Measurements from ENCODE around the gene ABR.

Gene ABR

GRCh38 chr17:1070411-1070810 lies 109.4 kb downstream of the ABR start:
- H3K4me3 ChIP-seq (replicated peaks; ENCODE audit: insufficient read depth, low read length), result no peak overlapping the region
- TF ChIP-seq CTCF (IDR thresholded peaks at IDR 0.05; ENCODE audit: insufficient read depth, low read length) (no peak), GABPA (IDR thresholded peaks at IDR 0.05; ENCODE audit: low read depth) (no peak), SPI1 (IDR thresholded peaks at IDR 0.05; ENCODE audit: borderline replicate concordance, low read depth) (no peak), POLR2AphosphoS5 (IDR thresholded peaks at IDR 0.05; ENCODE audit: low read depth) (no peak)
- TF ChIP-seq, protein P1, sequence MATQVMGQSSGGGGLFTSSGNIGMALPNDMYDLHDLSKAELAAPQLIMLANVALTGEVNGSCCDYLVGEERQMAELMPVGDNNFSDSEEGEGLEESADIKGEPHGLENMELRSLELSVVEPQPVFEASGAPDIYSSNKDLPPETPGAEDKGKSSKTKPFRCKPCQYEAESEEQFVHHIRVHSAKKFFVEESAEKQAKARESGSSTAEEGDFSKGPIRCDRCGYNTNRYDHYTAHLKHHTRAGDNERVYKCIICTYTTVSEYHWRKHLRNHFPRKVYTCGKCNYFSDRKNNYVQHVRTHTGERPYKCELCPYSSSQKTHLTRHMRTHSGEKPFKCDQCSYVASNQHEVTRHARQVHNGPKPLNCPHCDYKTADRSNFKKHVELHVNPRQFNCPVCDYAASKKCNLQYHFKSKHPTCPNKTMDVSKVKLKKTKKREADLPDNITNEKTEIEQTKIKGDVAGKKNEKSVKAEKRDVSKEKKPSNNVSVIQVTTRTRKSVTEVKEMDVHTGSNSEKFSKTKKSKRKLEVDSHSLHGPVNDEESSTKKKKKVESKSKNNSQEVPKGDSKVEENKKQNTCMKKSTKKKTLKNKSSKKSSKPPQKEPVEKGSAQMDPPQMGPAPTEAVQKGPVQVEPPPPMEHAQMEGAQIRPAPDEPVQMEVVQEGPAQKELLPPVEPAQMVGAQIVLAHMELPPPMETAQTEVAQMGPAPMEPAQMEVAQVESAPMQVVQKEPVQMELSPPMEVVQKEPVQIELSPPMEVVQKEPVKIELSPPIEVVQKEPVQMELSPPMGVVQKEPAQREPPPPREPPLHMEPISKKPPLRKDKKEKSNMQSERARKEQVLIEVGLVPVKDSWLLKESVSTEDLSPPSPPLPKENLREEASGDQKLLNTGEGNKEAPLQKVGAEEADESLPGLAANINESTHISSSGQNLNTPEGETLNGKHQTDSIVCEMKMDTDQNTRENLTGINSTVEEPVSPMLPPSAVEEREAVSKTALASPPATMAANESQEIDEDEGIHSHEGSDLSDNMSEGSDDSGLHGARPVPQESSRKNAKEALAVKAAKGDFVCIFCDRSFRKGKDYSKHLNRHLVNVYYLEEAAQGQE (IDR thresholded peaks at IDR 0.05; ENCODE audit: insufficient replicate concordance, low read depth), result no peak
- DNase-seq (ENCODE audit: low read depth in 1 of 2, low spot score in 1 of 2), result no peak
- no peak overlapping the region for H3K27ac ChIP-seq (replicated peaks)
- no peaks in the 10 kb centered on the region for H3K27me3 ChIP-seq (ENCODE audit: insufficient read depth, poor library complexity, severe bottlenecking)

GRCh38 chr17:1069847-1070246 lies 109.9 kb downstream of the ABR start:
- TF ChIP-seq CTCF (IDR thresholded peaks at IDR 0.05; ENCODE audit: insufficient read depth, low read length) (no peak), GABPA (IDR thresholded peaks at IDR 0.05; ENCODE audit: low read depth) (no peak), SPI1 (IDR thresholded peaks at IDR 0.05; ENCODE audit: borderline replicate concordance, low read depth) (no peak), POLR2AphosphoS5 (IDR thresholded peaks at IDR 0.05; ENCODE audit: low read depth) (no peak)
- TF ChIP-seq, protein P1 (IDR thresholded peaks at IDR 0.05; ENCODE audit: insufficient replicate concordance, low read depth), result no peak
- DNase-seq (ENCODE audit: low read depth in 1 of 2, low spot score in 1 of 2), result no peak
- no peak overlapping the region for H3K4me3 ChIP-seq (replicated peaks; ENCODE audit: insufficient read depth, low read length)
- no peaks in the 10 kb centered on the region for H3K27me3 ChIP-seq (ENCODE audit: insufficient read depth, poor library complexity, severe bottlenecking)
- H3K27ac ChIP-seq (replicated peaks), result no peak overlapping the region

DNA sequence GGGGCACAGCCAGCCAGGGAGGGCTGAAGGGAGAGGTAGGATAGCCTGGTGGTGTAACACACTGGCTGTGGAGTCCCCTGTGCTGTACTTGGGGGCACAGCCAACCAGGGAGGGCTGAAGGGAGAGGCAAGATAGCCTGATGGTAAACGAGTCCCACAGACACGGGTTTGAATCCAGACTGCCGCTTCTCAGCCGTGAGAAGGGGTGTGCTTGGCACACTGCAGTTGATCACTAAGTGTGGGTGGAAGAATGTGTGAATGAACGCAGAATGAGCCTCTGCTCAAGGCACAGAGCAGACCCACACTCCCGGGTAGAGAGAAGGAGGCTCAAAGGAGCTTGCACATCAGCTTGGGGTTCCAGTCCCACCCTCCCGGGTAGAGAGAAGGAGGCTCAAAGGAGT lies 111.4 kb downstream of the ABR start:
- Histone ChIP-seq H3K27me3 (ENCODE audit: insufficient read depth, poor library complexity, severe bottlenecking) (no peaks in the 10 kb centered on the region), H3K4me3 (replicated peaks; ENCODE audit: insufficient read depth, low read length) (no peak overlapping the region), H3K27ac (replicated peaks) (no peak overlapping the region)
- TF ChIP-seq, protein P1 (IDR thresholded peaks at IDR 0.05; ENCODE audit: insufficient replicate concordance, low read depth), result no peak
- TF ChIP-seq CTCF (IDR thresholded peaks at IDR 0.05; ENCODE audit: insufficient read depth, low read length) (no peak), SPI1 (IDR thresholded peaks at IDR 0.05; ENCODE audit: borderline replicate concordance, low read depth) (no peak), GABPA (IDR thresholded peaks at IDR 0.05; ENCODE audit: low read depth) (no peak)
- no peak for DNase-seq (ENCODE audit: low read depth in 1 of 2, low spot score in 1 of 2)

Data from HL-60 (cell line).